DLD1 (cell line): ENCODE data around the gene PIGZ.

Source experiments
- in situ Hi-C: cut with HindIII; loops from 2 replicates; pipeline ENCODE4 v1.10.0; 2017; ENCODE audit warnings: low sequenced_read_pairs

PIGZ gene

GRCh38 chr3:196951371-196951770 lies 17.3 kb downstream of the PIGZ start:
- in situ Hi-C loops, result no loop called here

GRCh38 chr3:196949750-196950149 lies 18.9 kb downstream of the PIGZ start:
- in situ Hi-C loops, result loop anchor here (10.0 kb wide), 1 partner anchor 75 kb away; the partner anchor contains the start of gene MELTF

GRCh38 chr3:196949285-196949619 lies 19.4 kb downstream of the PIGZ start:
- in situ Hi-C loops, result loop anchor here (10.0 kb wide), 1 partner anchor 76 kb away; the partner anchor contains the start of gene MELTF

- in situ Hi-C loops, result loop anchor here (10.0 kb wide), 1 partner anchor 76 kb away; the partner anchor contains the start of gene MELTF
Measured at GRCh38 chr3:196948442-196949284, 20.0 kb downstream of the PIGZ start.

GRCh38 chr3:196947860-196948441 lies 20.7 kb downstream of the PIGZ start:
- in situ Hi-C loops, result loop anchor here (10.0 kb wide), 1 partner anchor 77 kb away; the partner anchor contains the start of gene MELTF

- in situ Hi-C loops, result loop anchor here (10.0 kb wide), 1 partner anchor 78 kb away; the partner anchor contains the start of gene MELTF
Measured at GRCh38 chr3:196947136-196947859, 21.3 kb downstream of the PIGZ start.

- in situ Hi-C loops, result loop anchor here (10.0 kb wide), 1 partner anchor 81 kb away; the partner anchor contains the start of gene MELTF
Measured at GRCh38 chr3:196944037-196944790, 24.4 kb downstream of the PIGZ start.

- in situ Hi-C loops, result loop anchor here (10.0 kb wide), 1 partner anchor 82 kb away; the partner anchor contains the start of gene MELTF
Measured at GRCh38 chr3:196942915-196943277, 25.7 kb downstream of the PIGZ start.

- in situ Hi-C loops, result loop anchor here (10.0 kb wide), 1 partner anchor 82 kb away; the partner anchor contains the start of gene MELTF
Measured at GRCh38 chr3:196942226-196942914, 26.3 kb downstream of the PIGZ start, which contains the start of gene NCBP2. TSS of gene NCBP2 (minus strand) at chr3:196942528. CDS start at chr3:196942503, 25 bp downstream.

- in situ Hi-C loops, result loop anchor here (10.0 kb wide), 1 partner anchor 83 kb away; the partner anchor contains the start of gene MELTF
Measured at GRCh38 chr3:196941729-196942225, 26.9 kb downstream of the PIGZ start.

- in situ Hi-C loops, result no loop called here
Measured at GRCh38 chr3:196938576-196938975, 30.1 kb downstream of the PIGZ start.

- in situ Hi-C loops, result no loop called here
Measured at GRCh38 chr3:196938124-196938523, 30.5 kb downstream of the PIGZ start.

- in situ Hi-C loops, result no loop called here
Measured at GRCh38 chr3:196936288-196936687, 32.3 kb downstream of the PIGZ start.

- in situ Hi-C loops, result no loop called here
Measured at GRCh38 chr3:196932600-196932999, 36.0 kb downstream of the PIGZ start.

GRCh38 chr3:196931828-196932587 lies 36.6 kb downstream of the PIGZ start:
- in situ Hi-C loops, result no loop called here

- in situ Hi-C loops, result no loop called here
Measured at GRCh38 chr3:196931157-196931556, 37.5 kb downstream of the PIGZ start.

GRCh38 chr3:196927571-196928453 lies 40.8 kb downstream of the PIGZ start:
- in situ Hi-C loops, result no loop called here

- in situ Hi-C loops, result no loop called here
Measured at GRCh38 chr3:196920733-196921132, 47.9 kb downstream of the PIGZ start.
